LNCaP clone FGC (cell line): ENCODE measurements around the gene FGF4.
"Not testable (repeated sequence)": the region's sequence is repeated elsewhere in the genome, so short reads cannot be mapped to it uniquely, and the experiment has no call there.

Experiments used
- DNase-seq: peaks from one replicate; pipeline ENCODE4 v3.0.0-alpha.2; 2011; ENCODE audit warnings: low read depth
- H3K4me3 ChIP-seq: 2 replicates; pipeline ENCODE4 v1.5.1; 2011; ENCODE audit warnings: mild to moderate bottlenecking, low read depth, low read length, control low read depth
- CTCF ChIP-seq: IDR thresholded peaks from 2 replicates; pipeline ENCODE4 v1.5.1; 2012; ENCODE audit warnings: mild to moderate bottlenecking; ENCODE audit not compliant: control insufficient read depth, insufficient read depth; ENCODE audit errors: extremely low read depth

The FGF4 gene

DNA sequence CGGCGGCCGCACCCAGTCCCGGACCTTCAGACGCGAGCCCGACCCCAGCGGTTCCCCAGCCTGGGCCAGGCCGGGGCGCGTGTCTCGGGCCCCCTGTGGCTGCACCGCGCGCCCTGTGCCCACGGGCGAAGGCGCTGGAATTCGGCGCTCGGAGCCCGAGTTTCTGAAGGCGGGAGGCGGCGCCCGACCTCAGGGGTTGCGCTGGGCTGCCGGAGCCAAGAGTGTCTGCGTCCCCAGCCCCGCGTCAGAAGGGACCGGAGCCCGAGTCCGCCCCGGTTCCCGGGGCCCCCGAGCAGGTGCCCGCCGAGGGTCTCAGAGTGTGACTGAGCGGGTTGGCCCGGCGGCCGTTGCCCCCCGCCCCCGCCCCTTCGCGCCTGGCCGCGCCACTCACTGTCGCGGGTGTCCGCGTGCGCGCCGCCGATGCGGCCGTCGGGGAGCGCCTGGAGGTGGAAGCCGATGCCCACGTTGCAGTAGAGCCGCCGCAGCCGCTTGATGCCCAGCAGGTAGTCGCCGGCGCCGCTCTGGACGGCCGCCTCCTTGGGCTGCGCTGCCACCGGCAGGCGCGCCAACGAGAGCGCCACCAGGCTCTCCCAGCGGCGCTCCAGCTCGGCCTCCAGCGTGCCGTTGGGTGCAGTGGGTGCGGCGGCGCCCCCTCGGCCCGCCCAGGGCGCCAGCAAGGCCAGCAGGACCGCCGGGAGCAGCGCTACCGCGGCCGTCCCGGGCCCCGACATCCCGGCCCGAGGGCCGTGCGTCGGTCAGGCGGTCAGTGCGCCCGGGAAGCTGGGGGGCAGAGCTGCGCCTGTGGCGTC is 583 bp downstream of the FGF4 start:
- no peak for DNase-seq
- TF ChIP-seq CTCF = no peak
- H3K4me3 ChIP-seq = no peak overlapping the region

DNA sequence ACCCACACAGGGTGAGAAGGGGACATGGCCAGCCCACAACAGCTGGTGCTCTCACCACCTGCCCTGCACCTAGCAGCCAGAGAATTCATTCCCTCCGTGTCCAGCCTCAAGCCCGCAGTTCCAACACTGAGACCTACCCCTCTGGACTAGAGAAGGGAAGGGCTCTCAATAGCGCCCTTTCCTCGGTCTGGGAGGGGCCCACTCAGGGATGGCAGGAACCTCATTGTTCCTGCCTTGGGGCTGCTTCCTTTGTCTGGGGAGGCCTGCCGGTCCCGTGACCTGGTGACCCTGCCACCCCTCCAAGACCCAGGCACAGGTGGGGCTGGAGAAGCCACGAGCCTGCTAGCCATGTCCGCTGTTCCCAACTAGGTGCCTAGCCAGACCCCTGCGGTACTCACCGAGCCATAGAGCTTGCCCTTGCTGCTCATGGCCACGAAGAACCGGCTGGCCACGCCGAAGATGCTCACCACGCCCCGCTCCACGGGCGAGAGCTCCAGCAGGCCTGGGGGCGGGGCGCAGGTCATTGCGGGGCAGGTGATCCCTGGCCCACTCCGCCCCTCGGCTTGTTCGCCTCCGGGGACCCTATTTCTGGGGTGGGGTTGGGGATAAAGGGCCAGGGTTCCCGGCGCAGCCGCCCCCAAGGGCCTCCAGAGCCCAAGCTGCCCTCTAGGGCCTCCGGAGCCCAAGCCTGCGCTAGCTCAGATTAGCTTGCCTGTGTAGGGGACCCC is 1.4 kb downstream of the FGF4 start:
- no peak overlapping the region for H3K4me3 ChIP-seq

DNA sequence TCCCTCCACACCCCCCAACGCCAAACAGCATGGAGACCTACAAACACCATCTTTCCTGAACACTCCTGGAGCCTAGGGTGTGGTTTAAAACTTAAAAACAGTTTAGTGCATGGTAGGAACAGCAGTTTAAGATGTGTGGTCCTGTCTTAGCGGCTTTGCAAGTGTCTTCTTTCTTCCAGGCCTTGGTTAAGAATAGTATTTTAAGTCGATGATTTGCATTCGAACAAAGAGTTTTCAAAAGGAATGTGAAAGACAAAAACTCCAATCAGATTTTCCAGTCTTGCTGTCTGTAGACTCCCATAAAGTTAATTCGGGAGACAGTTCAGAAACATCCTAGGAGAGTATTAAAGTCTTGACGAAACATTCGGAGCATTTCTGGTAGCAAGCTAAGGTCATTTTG is 3.7 kb downstream of the FGF4 start:
- H3K4me3 ChIP-seq = no peak overlapping the region
- no peak for DNase-seq
- no peak for TF ChIP-seq CTCF

More for the DNA sequence above, 1.4 kb downstream of the FGF4 start:
- TF ChIP-seq CTCF = no peak
- DNase-seq = no peak

DNA sequence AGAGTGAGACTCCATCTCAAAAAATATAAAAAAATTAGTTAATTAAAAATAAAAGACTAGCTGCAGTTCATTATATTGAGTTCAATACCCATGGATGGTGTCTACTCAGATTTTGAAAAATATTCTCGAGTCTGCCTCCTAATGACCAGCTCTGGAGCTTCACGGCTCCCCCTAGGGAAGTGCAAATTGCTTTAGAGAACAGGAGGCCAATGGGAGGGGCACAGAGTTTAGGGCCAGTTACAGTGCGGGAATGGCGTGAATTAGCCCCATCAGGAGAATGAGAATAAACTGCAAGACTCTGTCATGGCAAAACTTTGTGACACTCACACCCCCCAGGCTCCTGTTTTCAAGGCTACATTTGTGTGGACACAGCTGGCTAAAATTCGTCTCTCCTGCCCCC is 4.6 kb downstream of the FGF4 start:
- no peak overlapping the region for H3K4me3 ChIP-seq
- DNase-seq = no peak
- TF ChIP-seq CTCF = no peak

GRCh38 chr11:69765498-69765995 is 9.6 kb downstream of the FGF4 start:
- no peak for TF ChIP-seq CTCF
- no peak overlapping the region for H3K4me3 ChIP-seq
- no peak for DNase-seq

DNA sequence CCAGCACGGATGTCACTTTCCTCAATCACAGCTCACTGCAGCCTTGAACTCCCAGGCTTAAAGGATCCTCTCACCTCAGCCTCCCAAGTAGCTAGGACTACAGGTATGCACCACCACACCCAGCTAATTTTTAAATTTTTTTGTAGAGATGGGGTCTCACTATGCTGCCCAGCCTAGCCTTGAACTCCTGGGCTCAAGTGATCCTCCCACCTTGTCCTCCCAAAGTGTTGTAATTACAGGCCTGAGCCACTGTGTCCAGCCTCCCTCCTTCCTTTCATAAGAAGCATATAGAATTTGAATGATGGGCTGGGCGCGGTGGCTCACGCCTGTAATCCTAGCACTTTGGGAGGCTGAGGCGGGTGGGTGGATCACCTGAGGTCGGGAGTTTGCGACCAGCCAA is 10.2 kb downstream of the FGF4 start:
- not testable (repeated sequence) for DNase-seq, H3K4me3 ChIP-seq

DNA sequence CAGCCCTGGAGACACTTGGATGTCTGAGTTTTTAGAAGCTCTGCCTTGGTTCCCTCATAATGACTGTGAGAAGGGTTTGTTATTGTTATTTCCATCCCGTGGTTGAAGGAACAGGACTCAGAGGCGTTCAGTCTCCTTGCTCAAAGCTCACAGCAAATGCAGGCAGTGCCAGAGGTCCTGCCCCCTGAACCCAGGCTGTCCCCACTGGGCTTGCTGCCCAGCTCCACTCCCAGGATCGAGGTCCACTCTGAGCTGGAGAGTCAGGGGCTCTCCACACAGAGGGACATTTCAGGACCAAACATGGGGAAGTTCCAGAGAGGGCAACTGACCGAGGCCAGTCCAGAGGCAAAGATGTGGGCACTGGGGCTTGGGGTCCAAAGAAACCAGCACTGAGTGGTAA is 14.8 kb downstream of the FGF4 start:
- no peak overlapping the region for H3K4me3 ChIP-seq
- TF ChIP-seq CTCF = no peak
- no peak for DNase-seq
